Fibroblast of skin of right quadriceps (primary cell): ENCODE measurements around the gene FYB2.

Experiments used
- DNase-seq: peaks from one replicate; pipeline ENCODE4 v3.0.0-alpha.2; 2013

Gene FYB2

DNA sequence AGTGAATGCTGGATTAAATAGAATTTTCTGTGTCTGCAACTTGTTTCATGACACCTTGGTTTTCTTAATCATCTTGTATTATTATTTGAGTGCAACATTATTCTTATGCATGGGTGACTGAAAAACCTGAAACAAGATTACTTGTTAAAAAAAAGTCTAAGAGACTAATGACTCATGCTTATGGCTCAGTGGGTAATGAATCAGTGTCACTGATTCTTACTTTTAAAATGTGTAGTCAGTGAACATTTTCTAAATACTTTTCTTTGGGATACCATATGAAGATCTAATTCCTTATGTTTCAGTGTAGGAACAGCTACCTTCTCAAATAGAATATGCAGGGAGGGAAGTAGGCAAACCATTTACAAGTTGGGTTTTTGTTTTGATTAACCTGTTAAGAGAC is 108.6 kb downstream of the FYB2 start:
- DNase-seq: peak; percentile 84

DNA sequence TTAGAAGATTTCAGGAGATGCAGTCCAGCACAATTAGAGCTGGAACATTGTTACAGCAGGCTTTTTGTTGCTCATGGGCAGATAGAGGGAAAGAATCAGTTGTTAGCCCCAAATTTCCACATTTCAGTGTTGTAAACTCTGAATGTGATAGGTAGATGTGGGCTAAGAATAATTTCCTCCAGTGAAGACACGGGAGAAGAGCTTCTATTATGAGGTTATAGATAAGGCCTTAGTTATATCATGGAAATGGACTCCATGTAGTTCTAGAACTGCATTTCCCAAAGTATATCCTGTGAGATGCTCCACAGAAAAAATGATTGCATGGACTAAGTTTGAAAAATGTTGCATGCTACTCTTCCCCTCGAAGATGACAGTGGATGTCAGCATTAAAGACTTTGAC is 109.2 kb downstream of the FYB2 start:
- no peak for DNase-seq

DNA sequence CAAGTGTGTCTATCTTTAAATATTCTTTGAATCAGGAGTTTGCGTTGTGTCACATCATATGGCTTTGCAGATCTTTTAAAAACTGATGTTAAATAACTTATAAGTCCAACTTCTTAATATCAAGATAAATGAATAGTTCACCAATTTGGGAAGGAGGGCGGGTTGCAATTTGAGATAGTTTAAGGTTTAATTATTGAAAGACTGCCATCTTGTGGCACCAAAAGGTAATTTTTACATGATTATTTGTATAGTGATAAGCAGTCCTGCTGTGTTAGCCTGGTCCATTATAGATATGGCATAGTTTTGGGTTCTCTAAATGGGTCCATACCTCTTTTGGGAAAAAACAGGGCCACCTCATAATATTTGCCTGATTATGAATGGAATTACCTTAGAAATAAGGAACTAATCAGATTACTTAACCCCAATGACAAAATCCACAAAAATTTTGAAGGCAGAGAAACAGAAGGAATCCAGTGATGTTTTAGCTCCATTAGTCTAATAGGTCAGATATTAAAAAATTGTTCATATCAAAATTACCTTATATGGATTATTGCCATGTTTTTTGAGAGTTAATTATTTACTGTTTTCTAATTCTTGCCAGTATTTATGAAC is 109.8 kb downstream of the FYB2 start:
- peak; percentile 66 for DNase-seq

DNA sequence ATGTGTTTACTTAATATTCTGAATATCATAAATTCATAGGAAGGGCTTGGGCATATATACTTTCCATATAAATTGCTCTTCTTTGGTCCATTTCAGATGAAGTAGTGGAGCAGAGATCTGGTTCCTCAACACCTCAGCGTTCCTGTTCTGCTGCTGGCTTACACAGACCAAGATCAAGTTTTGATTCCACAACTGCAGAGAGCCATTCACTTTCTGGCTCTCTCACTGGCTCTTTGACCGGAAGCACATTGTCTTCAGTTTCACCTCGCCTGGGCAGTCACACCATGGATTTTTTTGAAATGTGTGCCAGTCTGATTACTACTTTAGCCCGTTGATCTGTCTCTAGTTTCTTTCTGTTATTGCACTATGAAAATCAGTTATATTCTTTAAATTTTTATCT is 111.8 kb downstream of the FYB2 start:
- DNase-seq: no peak

DNA sequence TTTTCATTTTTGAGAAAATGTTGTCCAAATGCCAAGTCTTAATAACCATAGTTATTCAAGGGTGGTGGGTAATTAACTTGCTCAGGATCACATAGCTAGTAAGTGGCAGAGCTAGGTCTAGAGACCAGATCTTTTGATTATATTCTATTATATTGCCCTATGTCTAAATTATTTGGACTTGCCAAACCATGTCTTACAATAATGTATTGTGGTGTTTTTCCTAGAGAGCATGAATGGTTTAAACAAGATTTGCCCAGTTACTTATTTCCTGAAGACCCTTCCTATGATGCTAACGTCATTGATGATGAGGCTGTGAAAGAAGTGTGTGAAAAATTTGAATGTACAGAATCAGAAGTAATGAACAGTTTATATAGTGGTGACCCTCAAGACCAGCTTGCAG is 115.5 kb downstream of the FYB2 start:
- DNase-seq: no peak

DNA sequence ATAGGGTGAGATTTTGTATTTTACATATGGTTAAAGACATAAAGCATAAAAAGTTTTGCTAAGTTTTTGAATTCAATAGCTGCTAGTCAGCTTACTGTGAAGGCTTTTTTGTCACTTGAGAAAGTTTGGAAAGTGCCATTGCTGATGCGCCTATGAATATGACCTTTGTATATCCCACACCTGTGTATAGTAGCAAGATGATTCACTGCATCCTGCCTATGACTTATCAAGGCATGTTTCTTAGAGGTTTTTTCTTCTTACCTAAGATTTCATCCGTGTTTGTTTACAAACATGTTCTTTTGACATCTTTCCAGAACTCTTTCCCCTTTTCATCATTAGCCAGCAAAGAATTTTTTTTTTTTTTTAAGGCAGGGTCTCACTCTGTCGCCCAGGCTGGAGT is 122.5 kb downstream of the FYB2 start:
- DNase-seq: no peak

DNA sequence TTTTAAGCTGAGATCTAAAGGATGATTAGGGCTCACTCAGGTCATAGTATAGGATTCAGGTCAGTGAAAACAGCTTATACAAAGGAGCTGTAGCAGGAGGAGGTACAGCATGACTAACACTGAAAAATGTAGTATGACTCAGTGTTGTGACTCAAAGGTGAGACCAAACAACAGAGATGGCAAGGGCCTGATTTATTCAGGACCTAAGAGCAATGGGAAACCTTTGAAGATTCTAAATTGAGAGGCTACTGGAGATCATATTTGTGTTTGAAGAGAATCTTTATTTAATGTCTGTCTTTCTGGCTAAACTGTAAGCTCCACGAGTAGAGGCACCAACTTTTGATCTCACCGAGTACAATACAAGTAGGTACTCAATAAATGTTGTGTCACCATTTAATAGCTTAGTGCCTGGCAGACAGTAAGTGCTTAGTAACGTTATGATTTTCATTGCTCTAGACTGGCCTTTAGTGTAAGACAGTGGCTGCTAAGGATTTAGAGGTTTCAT is 130.6 kb downstream of the FYB2 start:
- DNase-seq: peak; percentile 67

DNA sequence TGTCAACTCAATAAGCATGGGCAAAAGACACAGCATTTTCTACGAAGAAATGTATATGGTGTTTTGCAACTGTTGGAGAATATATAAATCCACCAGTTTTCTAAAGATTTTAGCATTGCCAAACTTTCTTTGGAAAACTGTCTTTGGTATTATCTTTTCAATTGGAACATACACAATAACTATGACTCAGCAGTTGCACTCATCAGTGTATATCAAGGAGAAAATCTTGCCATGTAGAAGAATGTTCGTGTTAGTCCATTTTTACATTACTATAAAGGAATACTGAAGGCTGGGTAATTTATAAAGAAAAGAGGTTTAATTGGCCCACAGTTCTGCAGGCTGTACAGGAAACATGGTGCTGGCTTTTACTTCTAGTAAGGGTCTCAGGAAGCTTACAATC is 133.0 kb downstream of the FYB2 start:
- DNase-seq: peak; percentile 25

DNA sequence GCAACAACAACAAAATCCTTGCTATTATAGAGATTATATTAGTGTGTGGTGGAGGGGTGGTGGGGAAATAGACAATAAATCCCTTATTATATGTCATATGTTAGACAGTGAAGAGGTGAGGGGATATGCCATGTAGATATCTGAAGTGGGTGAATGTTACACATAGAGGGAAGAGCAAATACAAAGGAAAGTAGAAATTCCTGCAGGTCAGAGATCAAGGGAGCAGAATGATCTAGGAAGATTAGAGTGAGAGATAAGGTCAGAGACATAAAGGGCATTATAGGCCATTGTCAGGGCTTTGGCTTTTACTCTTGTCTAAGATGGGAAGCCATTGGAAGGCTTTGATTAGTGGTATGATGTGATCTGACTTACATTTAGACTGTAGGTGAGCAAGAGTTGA is 135.6 kb downstream of the FYB2 start:
- DNase-seq: no peak

DNA sequence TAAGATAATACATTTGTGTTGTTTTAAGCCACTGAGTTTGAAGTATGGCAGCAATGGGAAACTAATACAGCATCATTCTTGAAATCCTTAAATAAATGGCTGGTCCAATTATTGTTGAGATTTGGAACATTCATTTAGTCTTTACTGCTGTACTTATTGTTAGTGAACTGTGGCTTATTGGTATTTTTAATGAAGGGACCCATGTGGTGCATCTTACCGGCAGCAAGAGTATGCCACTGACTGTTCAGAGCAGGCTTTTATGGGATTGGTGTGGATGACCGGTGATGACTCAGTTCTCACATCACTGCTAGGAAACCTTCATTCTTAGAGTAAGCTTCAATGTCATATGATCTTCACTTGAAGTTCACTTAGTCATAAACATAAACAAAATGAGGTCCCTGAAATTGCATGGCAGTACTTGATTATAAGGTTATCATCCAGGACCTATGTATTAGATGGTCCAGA is 142.6 kb downstream of the FYB2 start:
- peak; percentile 82 for DNase-seq

DNA sequence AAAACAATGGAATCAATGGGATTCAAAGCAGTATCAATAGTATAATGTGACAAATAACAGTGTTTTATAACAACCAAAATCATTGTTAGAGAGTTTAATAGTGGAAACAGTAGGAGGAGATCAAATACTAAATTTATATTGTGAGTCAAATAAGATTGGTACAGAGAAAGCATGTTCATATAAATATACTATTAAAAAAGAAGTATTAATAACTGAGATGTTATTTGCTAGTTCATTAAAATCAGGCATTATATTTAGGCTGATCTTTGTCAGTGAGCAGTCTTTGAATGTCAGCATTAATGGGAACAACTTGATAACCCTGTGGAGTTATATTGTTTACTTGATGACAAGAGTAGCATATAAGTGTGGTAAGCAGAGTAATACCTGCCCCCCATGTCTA is 143.4 kb downstream of the FYB2 start:
- no peak for DNase-seq

DNA sequence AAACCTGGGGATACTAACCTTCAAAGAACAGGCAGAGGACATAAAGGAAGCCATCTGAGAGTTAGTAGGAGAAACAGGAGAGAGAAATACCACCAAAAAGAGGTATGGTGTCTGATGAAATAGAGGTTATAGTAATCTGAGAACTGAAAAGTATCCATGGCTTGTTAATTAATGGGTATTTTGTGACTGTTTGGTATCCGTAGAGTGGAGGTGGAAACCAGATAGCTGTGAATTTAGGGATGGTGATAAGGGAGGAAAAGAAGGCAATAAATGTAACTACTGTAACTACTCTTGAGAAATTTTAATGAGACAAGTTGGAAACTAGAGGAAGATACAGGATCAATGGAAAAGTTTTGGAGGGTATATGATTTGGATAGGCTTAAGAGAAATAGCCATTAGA is 146.6 kb downstream of the FYB2 start:
- DNase-seq: no peak

DNA sequence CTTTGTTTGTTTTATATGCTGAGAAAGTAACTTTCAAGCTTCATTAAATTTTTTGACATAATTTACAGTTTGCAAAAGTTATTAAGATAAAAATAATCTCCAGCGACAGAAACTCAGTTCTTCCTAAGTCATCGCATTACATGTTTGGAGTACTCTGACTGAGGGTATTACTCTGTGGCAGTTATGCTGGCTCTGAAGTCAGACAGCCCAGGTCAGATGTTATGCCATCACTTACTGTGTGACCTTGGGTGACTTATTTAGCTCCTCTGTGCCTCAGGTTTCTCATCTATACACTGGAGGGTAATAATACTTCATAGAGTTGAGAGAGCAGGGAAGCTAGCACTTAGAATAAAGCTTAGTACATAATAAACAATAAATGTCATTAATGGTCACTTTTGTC is 147.7 kb downstream of the FYB2 start:
- DNase-seq: no peak

DNA sequence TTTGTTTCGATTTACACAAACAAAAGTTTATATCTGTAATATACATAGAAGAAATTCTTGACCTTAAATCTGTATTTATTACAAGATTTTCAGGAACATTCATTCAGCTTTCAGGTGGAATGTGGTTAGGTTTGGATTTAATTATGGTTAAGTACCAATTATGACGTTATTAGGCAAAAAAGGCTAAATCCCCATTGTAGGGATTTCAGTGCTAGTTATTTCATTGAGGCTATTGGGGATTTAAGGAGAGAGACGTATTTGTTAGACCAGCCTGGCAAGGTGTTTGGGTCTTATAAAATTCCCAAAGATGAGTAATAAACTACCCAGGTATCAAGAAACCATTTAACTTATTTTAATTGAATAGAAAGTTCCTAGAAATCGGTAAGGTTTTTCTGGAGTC is 148.1 kb downstream of the FYB2 start:
- DNase-seq: no peak

DNA sequence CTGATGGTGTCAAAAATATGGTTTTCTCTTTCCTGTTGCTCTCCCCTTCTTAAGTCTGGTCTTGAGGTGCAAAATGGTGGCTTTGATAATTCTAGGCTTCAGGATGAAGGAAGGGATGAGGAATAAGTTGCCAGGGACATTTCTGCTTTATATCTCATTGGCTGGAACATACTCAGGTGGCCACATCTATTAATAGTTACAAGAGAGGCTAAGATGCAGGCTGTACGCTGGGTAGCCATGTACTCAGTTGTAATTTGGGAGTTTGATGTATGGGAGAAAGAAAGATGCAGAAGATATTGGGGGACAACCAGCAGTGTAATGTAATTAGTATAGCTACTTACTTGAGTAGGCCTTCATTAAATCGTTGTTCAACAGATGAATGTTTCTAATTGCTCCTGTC is 148.9 kb downstream of the FYB2 start:
- DNase-seq: no peak
